Parathyroid adenoma (tissue), 2 donors: Measurements from ENCODE around the gene RAB38.

Source experiments
- H2AFZ ChIP-seq: fragments of 300-600 bp; sonication (generic); one replicate; pipeline ENCODE4 v1.7.0; 2017; ENCODE audit warnings: antibody characterized with exemption, mild to moderate bottlenecking
- H3K27ac ChIP-seq: fragments of 300-600 bp; sonication (generic); one replicate; pipeline ENCODE4 v1.7.0; 2017
- H3K27me3 ChIP-seq: fragments of 300-600 bp; sonication (generic); one replicate; pipeline ENCODE4 v1.7.0; 2017; ENCODE audit warnings: low read length; ENCODE audit not compliant: control insufficient read depth, insufficient read depth
- H3K36me3 ChIP-seq: fragments of 300-600 bp; sonication (generic); one replicate; pipeline ENCODE4 v1.7.0; 2017; ENCODE audit warnings: low read length; ENCODE audit not compliant: control insufficient read depth, insufficient read depth
- H3K4me1 ChIP-seq: fragments of 300-600 bp; sonication (generic); one replicate; pipeline ENCODE4 v1.7.0; 2017; ENCODE audit warnings: control low read depth
- H3K4me2 ChIP-seq: fragments of 300-600 bp; sonication (generic); one replicate; pipeline ENCODE4 v1.7.0; 2017; ENCODE audit warnings: low read length
- H3K4me3 ChIP-seq: fragments of 300-600 bp; sonication (generic); one replicate; pipeline ENCODE4 v1.7.0; 2017; ENCODE audit warnings: low read depth, low read length
- H3K79me2 ChIP-seq: fragments of 300-600 bp; sonication (generic); one replicate; pipeline ENCODE4 v1.7.0; 2017; ENCODE audit warnings: control low read depth
- H3K9ac ChIP-seq: fragments of 300-600 bp; sonication (generic); one replicate; pipeline ENCODE4 v1.7.0; 2017; ENCODE audit warnings: mild to moderate bottlenecking
- H3K9me3 ChIP-seq: fragments of 300-600 bp; sonication (generic); one replicate; pipeline ENCODE4 v1.7.0; 2017; ENCODE audit warnings: low read length; ENCODE audit not compliant: control insufficient read depth
- CTCF ChIP-seq: fragments of 300-600 bp; sonication (generic); IDR thresholded peaks from one replicate; pipeline ENCODE4 v1.7.0; 2017; ENCODE audit warnings: antibody characterized with exemption, mild to moderate bottlenecking
- donor health status: primary hyperparathyroidism.

Gene RAB38

DNA sequence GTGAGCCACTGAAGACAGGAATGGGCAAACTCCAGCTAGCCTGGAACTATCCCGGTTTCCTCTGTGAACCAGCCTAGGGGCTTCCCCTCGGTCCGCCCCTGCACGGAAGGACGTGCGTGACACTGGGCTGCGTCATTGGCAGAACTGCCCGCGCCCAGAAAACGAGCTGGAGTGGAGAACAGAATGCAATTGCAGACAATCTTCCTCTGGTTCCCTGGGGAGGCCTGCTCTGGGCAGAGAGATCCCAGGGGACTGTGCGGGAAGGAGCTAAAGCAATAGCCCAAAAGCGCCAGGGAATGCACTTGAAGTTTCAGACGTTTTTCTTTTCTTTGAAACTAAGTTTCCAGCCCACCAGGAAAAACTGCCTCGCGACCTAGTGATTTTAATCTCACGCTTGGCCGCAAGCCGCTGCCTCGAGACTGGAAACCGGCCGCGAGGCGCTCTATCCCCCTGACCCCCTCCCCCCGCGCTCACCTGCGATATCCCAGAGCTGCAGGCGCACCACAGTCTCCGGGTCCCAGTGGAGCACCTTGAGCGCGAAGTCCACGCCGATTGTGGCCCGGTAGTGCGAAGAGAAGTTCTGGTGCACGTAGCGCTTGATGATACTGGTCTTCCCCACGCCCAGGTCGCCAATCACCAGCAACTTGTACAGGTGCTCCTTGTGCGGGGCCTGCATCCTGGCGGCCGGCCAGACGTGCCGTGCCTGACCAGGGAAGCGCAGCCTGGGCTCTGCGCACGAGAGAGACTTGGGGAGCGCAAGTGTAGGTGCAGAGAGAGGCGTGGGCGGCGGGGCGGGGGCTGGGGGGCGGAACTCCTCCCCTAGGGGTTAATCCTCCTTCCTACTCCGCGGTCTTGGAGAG, at the start of gene RAB38:
TSS of gene RAB38 (minus strand) at position 735 of the 860 bp plus-strand sequence. CDS start at position 676, 59 bp downstream.
- Histone ChIP-seq H3K27ac (no peak within 1 kb of the TSS), H3K9me3 (no peaks in the 10 kb centered on the region), H3K36me3 (no peaks in the 10 kb centered on the region), H3K4me2 (peak within 1 kb of the TSS; percentile 80), H3K4me1 (no peaks in the 10 kb centered on the region), H3K4me3 (peak within 1 kb of the TSS; percentile 46), H3K79me2 (no peaks in the 10 kb centered on the region), H3K9ac (no peak within 1 kb of the TSS), H3K27me3 (no peaks in the 10 kb centered on the region), H2AFZ (peak within 1 kb of the TSS; percentile 75)
- no peak for TF ChIP-seq CTCF

DNA sequence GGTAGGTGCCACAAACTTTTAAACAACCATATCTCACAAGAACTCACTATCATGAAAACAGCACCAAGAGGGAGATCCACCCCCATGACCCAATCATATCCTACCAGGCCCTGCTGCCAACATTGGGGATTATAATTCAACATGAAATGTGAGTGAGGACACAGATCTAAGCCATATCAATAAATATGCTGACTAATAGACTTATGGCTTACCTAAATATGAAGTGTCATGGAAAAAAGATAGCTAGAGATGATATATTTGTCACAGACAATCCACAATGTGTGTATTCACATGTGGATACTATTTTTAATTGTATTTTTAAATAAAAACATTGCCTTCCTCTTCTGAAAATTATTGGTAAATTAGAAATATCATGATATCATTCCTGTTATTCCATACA, 38.2 kb upstream of the RAB38 start:
- Histone ChIP-seq H2AFZ (no peak overlapping the region), H3K79me2 (no peaks in the 10 kb centered on the region), H3K27ac (no peak overlapping the region), H3K9me3 (no peaks in the 10 kb centered on the region), H3K27me3 (no peaks in the 10 kb centered on the region), H3K4me3 (no peak overlapping the region), H3K4me1 (no peaks in the 10 kb centered on the region), H3K4me2 (no peak overlapping the region), H3K36me3 (no peaks in the 10 kb centered on the region), H3K9ac (no peak overlapping the region)
- no peak for TF ChIP-seq CTCF

DNA sequence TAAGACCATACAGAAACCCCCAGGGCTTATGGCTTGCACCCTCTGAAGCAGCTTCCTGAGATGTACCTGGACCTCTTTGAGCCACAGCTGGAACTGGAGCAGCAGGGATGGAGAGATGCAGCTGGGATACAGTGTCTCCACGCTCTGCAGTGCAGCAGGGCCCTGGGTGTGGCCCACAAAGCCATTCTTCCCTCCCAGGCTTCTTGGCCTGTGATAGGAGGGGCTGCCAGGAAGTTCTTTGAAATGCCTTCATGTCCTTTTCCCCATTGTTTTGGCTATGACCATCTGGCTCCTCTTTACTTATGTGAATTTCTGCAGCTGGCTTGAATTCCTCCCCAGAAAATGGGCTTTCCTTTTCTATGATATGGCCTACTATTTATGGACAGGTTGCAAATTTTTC, 37.1 kb upstream of the RAB38 start:
- H2AFZ ChIP-seq: no peak overlapping the region
- no peaks in the 10 kb centered on the region for H3K27me3 ChIP-seq
- H3K4me1 ChIP-seq: no peaks in the 10 kb centered on the region
- no peaks in the 10 kb centered on the region for H3K79me2 ChIP-seq
- no peak for TF ChIP-seq CTCF
- no peaks in the 10 kb centered on the region for H3K36me3 ChIP-seq
- H3K27ac ChIP-seq: no peak overlapping the region
- H3K9ac ChIP-seq: no peak overlapping the region
- H3K4me3 ChIP-seq: no peak overlapping the region
- H3K4me2 ChIP-seq: no peak overlapping the region
- H3K9me3 ChIP-seq: no peaks in the 10 kb centered on the region

DNA sequence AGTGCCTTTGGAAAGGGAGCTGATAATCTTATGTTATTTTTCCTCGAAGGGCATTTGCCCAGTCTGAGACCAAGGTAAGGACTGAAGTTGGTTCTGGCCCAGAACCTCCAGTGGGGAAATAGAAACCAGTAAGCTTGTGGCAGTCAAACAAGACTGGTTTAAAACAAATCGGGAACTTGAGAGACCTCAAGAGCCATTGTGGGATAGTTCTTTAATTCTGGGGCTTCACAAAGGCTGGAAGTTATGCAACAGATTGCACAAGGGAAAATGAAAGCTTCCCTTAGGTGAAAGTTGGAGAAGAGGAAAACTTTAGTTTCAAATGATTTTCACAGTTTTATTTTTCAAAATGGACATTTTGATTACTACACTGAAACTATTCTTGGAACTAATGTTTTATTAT, 33.5 kb upstream of the RAB38 start:
- Histone ChIP-seq H3K4me1 (no peaks in the 10 kb centered on the region), H3K4me2 (no peak overlapping the region), H2AFZ (no peak overlapping the region), H3K9me3 (no peaks in the 10 kb centered on the region), H3K4me3 (no peak overlapping the region), H3K79me2 (no peaks in the 10 kb centered on the region), H3K9ac (no peak overlapping the region), H3K36me3 (no peaks in the 10 kb centered on the region), H3K27me3 (no peaks in the 10 kb centered on the region), H3K27ac (no peak overlapping the region)
- no peak for TF ChIP-seq CTCF

DNA sequence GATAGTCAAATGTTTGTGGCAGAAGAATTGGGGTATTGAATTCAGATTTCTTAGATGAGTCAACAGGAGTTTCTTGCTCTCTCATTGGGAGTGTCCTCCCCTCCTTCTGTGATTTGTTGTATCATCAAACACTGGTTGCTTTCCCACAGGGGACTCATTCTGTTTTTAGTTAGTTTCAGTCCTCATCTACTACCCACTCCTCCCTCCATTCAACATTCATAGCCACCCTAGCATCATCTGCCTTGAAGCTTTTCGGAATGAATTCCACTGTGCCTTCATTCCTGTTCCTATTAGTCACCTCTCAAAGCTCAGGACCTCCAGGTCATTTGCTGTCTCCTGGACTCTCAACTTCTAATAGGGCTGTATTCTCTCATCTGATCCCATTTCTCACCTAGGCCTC, 31.5 kb upstream of the RAB38 start:
- no peak overlapping the region for H3K4me2 ChIP-seq
- TF ChIP-seq CTCF: no peak
- no peaks in the 10 kb centered on the region for H3K79me2 ChIP-seq
- H3K9me3 ChIP-seq: no peaks in the 10 kb centered on the region
- no peaks in the 10 kb centered on the region for H3K36me3 ChIP-seq
- no peaks in the 10 kb centered on the region for H3K4me1 ChIP-seq
- H3K4me3 ChIP-seq: no peak overlapping the region
- H3K27ac ChIP-seq: no peak overlapping the region
- no peaks in the 10 kb centered on the region for H3K27me3 ChIP-seq
- H3K9ac ChIP-seq: no peak overlapping the region
- no peak overlapping the region for H2AFZ ChIP-seq
